HG03558 (cell line): ENCODE results near the gene AQP9.
"Not testable (repeated sequence)": the region's sequence is repeated elsewhere in the genome, so short reads cannot be mapped to it uniquely, and the experiment has no call there.

Experiments used
- ATAC-seq: cut with Tn5 transposase; IDR thresholded peaks from one replicate; pipeline ENCODE4 v1.9.1; 2021; ENCODE audit warnings: moderate number of reproducible peaks; ENCODE audit not compliant: unreplicated experiment; ENCODE audit errors: extremely low read depth

AQP9 gene

GRCh38 chr15:58175955-58176354 lies 37.8 kb downstream of the AQP9 start:
- no peak for ATAC-seq

GRCh38 chr15:58178668-58179067 lies 40.5 kb downstream of the AQP9 start:
- ATAC-seq, result no peak

- no peak for ATAC-seq
Measured at GRCh38 chr15:58179206-58179605, 41.0 kb downstream of the AQP9 start.

GRCh38 chr15:58179741-58180381 lies 41.7 kb downstream of the AQP9 start:
- ATAC-seq, result no peak

- no peak for ATAC-seq
Measured at GRCh38 chr15:58182460-58183163, 44.4 kb downstream of the AQP9 start.

GRCh38 chr15:58185439-58185838 lies 47.3 kb downstream of the AQP9 start:
- ATAC-seq, result no peak

GRCh38 chr15:58189148-58189811 lies 51.1 kb downstream of the AQP9 start:
- no peak for ATAC-seq

- ATAC-seq, result no peak
Measured at GRCh38 chr15:58190419-58190818, 52.2 kb downstream of the AQP9 start.

GRCh38 chr15:58193636-58194035 lies 55.5 kb downstream of the AQP9 start:
- ATAC-seq, result not testable (repeated sequence)

- no peak for ATAC-seq
Measured at GRCh38 chr15:58200739-58201138, 62.6 kb downstream of the AQP9 start.

GRCh38 chr15:58201516-58201915 lies 63.3 kb downstream of the AQP9 start:
- no peak for ATAC-seq

- ATAC-seq, result no peak
Measured at GRCh38 chr15:58203537-58203936, 65.4 kb downstream of the AQP9 start.

- ATAC-seq, result no peak
Measured at GRCh38 chr15:58206151-58206550, 68.0 kb downstream of the AQP9 start.

GRCh38 chr15:58208217-58208616 lies 70.0 kb downstream of the AQP9 start:
- not testable (repeated sequence) for ATAC-seq

- ATAC-seq, result not testable (repeated sequence)
Measured at GRCh38 chr15:58209007-58209481, 70.9 kb downstream of the AQP9 start.

- not testable (repeated sequence) for ATAC-seq
Measured at GRCh38 chr15:58210031-58210430, 71.8 kb downstream of the AQP9 start.

- no peak for ATAC-seq
Measured at GRCh38 chr15:58212909-58213526, 74.8 kb downstream of the AQP9 start.

- no peak for ATAC-seq
Measured at GRCh38 chr15:58213587-58214338, 75.6 kb downstream of the AQP9 start.

GRCh38 chr15:58214591-58215340 lies 76.6 kb downstream of the AQP9 start:
- ATAC-seq, result no peak
